Measurements from ENCODE around the gene FAM20C. TPM values are rescaled to one million over a fixed set of nuclear protein-coding genes. Genes with fewer than 3 reads are reported as not detected.

The FAM20C gene
- total RNA-seq, 1 donor from 2014 or later: 22.2 TPM

- H3K27me3 ChIP-seq (ENCODE audit: low read depth): no peaks in the 10 kb centered on the region
- peaks cover 57% of the 10 kb centered on the region for H3K4me1 ChIP-seq
- no peak overlapping the region for H3K4me3 ChIP-seq
- peak overlapping the region; percentile 92 for H3K27ac ChIP-seq (replicated peaks)
- no peaks in the 10 kb centered on the region for H3K9me3 ChIP-seq (replicated peaks)
- DNase-seq: peak; percentile 51
- intact Hi-C loops (cut with micrococcal nuclease): no loop called here
- TF ChIP-seq CTCF (IDR thresholded peaks at IDR 0.05; ENCODE audit: borderline replicate concordance): no peak
- H3K36me3 ChIP-seq: no peaks in the 10 kb centered on the region
Measured at GRCh38 chr7:235576-236395, 43.4 kb downstream of the FAM20C start.

- intact Hi-C loops (cut with micrococcal nuclease): no loop called here
- TF ChIP-seq CTCF (IDR thresholded peaks at IDR 0.05; ENCODE audit: borderline replicate concordance): no peak
- no peak overlapping the region for H3K4me3 ChIP-seq
- DNase-seq: no peak
- H3K9me3 ChIP-seq (replicated peaks): no peaks in the 10 kb centered on the region
- H3K36me3 ChIP-seq: no peaks in the 10 kb centered on the region
- peaks cover 54% of the 10 kb centered on the region for H3K4me1 ChIP-seq
- no peaks in the 10 kb centered on the region for H3K27me3 ChIP-seq (ENCODE audit: low read depth)
- no peak overlapping the region for H3K27ac ChIP-seq (replicated peaks)
Measured at GRCh38 chr7:236967-237366, 44.6 kb downstream of the FAM20C start.

GRCh38 chr7:237385-237784, 45.0 kb downstream of the FAM20C start:
- no peak for TF ChIP-seq CTCF (IDR thresholded peaks at IDR 0.05; ENCODE audit: borderline replicate concordance)
- Histone ChIP-seq H3K36me3 (no peaks in the 10 kb centered on the region), H3K4me1 (peaks cover 49% of the 10 kb centered on the region), H3K4me3 (no peak overlapping the region), H3K9me3 (replicated peaks) (no peaks in the 10 kb centered on the region), H3K27ac (replicated peaks) (no peak overlapping the region), H3K27me3 (ENCODE audit: low read depth) (no peaks in the 10 kb centered on the region)
- no peak for DNase-seq
- intact Hi-C loops (cut with micrococcal nuclease): no loop called here

- intact Hi-C loops (cut with micrococcal nuclease): no loop called here
- no peaks in the 10 kb centered on the region for H3K36me3 ChIP-seq
- no peaks in the 10 kb centered on the region for H3K9me3 ChIP-seq (replicated peaks)
- H3K27ac ChIP-seq (replicated peaks): no peak overlapping the region
- DNase-seq: no peak
- TF ChIP-seq CTCF (IDR thresholded peaks at IDR 0.05; ENCODE audit: borderline replicate concordance): no peak
- no peaks in the 10 kb centered on the region for H3K27me3 ChIP-seq (ENCODE audit: low read depth)
- peaks cover 21% of the 10 kb centered on the region for H3K4me1 ChIP-seq
- H3K4me3 ChIP-seq: no peak overlapping the region
Measured at GRCh38 chr7:240146-240676, 47.8 kb downstream of the FAM20C start.

GRCh38 chr7:240887-241421, 48.6 kb downstream of the FAM20C start:
- DNase-seq: no peak
- TF ChIP-seq CTCF (IDR thresholded peaks at IDR 0.05; ENCODE audit: borderline replicate concordance): no peak
- Histone ChIP-seq H3K36me3 (no peaks in the 10 kb centered on the region), H3K27me3 (ENCODE audit: low read depth) (no peaks in the 10 kb centered on the region), H3K4me1 (peaks cover 14% of the 10 kb centered on the region), H3K9me3 (replicated peaks) (no peaks in the 10 kb centered on the region), H3K4me3 (no peak overlapping the region), H3K27ac (replicated peaks) (peak overlapping the region; percentile 27)
- intact Hi-C loops (cut with micrococcal nuclease): no loop called here

Measured in left ventricle myocardium inferior (tissue), 1 donor.